ENCODE measurements around the gene CACNG8.

CACNG8 gene

DNA sequence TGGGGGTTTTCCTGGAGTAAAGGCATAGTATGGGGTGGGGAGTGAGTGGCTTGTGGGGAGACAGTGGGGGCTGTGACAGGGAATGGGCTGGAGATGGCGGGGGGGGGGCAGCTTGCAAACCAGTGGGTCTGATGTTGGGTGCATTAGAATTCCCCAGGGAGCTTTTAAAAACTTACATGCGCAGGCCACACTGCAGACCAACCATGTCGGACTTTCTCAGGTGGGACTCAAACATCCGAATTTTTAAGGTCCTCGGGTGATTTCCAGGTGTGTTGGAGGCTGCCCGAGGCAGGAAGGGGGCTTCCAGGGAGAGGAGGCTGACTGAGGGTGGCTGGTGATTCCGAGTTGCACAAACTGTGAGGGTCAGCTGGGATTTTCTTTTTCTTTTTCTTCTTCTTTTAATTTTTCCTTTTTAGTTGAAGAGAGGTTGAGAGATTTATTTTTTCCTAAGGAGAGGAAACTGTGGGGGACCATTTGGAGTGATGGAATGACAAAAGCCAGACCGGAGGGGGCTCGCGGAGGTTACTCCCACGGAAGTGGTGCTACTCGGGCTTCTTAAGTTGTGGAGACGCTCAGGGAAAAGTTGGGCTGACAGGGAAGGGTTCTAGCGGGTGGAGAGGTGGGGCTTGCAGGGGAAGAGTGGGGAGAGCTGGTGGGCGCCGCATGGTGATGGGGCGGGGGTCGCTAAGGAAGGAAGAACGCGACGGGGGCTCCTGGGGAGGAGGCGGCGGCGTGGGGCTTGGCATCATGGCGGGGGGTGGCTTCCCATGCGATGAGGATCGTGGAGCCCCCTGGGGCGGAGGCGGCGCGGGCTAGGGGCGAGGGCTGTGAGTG, 997 bp upstream of the CACNG8 start:
- DNase-seq (ENCODE audit: low read depth) = no peak

DNA sequence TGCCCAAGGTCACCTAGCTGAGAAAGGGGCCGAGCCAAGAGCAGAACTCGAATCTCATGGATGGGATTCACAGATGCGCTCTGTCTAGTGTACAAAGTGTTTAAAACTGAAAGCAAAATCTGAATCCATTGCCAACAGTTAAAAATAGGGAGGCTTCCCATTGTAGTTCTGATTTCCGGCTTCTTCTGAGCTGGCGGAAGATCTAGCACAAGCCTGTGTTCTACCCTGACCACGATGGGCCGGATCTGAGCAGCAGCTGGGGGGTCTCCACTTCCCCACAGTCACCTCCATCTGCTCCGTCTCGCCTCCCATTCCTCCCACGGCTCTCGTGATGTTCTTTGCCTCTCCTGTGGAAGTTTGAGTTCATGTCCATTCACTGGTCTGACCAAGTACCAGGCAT, 2.4 kb downstream of the CACNG8 start:
- no peak for DNase-seq (ENCODE audit: low read depth)

DNA sequence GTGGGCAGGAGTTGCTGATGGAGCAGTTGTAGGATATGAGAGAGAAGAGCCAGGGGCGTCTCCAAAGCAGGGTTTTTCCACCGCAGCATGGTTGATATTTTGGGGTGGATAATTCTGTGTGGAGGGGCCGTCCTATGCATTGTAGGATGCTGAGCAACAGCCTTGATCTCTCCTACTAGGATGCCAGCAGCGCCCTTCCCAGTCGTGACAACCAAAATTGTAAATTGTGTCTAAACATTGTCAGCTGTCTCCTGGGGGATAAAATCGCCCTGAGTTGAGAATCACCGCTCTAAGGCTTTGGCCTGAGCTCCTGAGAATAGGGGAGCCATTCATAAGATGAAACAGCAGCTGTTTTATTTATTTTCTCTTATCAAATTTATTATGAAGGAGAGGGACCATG, 4.2 kb downstream of the CACNG8 start:
- no peak for DNase-seq (ENCODE audit: low read depth)

DNA sequence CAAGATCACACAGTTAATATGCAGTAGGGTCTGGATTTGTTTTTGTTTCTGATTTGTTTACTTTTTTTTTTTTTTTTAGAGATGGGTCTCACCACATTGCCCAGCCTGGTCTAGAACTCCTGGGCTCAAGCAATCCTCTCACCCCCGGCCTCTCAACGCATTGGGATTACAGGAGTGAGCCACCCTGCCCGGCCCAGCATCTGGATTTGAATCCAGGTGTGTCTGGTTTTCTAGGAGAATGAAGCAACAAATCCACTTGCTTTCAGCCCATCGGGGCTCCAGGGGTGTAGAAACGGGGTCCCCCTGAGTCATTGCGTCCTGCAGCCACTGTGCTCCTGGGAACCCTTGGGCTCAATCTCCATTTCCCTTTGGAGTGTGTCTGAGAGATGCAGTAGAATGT, 6.6 kb downstream of the CACNG8 start:
- DNase-seq (ENCODE audit: low read depth) = no peak

DNA sequence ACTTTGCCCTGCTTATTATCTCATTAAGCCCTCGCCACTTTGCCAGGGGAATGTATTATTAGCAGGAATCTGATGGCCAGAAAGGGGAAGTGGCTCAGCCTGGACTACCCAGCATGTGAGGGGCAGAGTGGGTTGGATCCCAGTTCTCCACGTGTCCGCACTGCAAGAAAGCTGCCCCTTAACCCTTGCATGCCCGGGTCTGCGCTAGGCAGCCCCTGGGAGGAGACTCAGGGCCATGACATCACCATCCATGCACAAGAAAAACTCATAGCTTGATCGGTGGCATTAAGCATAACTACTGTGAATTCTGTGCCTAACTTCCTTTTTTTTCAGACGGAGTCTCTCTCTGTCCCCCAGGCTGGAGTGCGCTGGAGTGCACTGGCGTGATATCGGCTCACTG, 8.9 kb downstream of the CACNG8 start:
- DNase-seq (ENCODE audit: low read depth) = no peak

DNA sequence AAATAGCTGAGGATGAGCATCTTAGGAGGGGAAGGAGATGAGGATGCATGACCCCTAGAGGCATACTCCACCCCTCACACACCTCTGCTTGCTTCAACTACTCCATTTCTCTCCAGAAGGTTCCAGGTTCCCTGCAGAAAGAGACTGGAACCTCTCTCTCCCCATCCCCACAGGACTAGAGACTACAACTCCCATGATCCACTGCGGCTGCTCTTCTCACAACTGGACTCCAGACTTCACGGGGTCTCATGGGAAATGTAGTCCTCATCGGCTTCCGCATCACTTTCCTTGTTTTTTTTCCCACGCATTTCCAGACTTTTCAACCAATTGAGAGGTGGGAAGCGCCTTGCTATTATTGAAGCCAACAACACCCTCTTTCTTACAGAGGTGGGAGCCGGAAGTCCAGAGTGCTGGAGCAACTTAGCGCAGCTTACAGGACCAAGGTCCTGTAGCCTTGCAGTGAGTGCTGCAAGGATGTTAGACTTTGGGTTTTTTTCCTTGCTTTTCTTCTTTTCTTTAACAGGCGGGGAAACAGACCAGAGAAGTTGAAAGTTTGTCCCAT, 14.8 kb downstream of the CACNG8 start:
- peak; percentile 48 for DNase-seq (ENCODE audit: low read depth)

DNA sequence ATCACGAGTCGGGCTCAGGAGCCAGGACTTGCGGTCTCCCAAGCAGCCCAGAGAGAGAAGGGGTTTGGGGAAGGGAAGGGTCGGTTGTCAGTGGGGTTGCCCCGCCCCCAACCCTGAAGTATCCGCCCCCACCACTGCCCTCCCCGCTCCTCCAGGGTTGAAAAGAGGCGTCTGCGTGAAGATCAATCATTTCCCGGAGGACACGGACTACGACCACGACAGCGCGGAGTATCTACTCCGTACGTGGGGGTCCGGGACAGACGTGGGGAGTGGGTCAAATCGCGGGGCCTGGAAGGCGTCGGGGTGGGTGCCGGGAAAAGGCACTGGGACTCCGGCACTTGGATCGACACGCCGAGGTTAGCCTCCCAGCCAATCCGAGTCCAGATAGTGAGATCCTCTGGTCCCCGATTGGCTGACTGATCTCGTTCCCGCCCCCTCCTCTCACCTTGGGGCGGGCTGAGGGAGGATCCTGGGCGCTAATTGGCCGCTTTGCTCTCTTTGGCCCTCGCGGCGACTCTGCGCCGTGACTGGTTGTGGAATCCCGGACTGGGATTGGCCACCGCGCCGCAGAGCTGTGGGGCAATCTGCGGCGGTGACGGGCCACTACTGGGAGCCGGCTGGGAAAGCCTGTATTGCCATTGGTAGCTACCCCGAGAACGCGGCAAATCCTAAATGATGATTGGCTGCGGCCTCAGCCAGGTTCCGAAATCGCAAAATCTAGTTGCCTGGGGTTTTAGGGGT, 15.4 kb downstream of the CACNG8 start:
- DNase-seq (ENCODE audit: low read depth) = no peak

DNA sequence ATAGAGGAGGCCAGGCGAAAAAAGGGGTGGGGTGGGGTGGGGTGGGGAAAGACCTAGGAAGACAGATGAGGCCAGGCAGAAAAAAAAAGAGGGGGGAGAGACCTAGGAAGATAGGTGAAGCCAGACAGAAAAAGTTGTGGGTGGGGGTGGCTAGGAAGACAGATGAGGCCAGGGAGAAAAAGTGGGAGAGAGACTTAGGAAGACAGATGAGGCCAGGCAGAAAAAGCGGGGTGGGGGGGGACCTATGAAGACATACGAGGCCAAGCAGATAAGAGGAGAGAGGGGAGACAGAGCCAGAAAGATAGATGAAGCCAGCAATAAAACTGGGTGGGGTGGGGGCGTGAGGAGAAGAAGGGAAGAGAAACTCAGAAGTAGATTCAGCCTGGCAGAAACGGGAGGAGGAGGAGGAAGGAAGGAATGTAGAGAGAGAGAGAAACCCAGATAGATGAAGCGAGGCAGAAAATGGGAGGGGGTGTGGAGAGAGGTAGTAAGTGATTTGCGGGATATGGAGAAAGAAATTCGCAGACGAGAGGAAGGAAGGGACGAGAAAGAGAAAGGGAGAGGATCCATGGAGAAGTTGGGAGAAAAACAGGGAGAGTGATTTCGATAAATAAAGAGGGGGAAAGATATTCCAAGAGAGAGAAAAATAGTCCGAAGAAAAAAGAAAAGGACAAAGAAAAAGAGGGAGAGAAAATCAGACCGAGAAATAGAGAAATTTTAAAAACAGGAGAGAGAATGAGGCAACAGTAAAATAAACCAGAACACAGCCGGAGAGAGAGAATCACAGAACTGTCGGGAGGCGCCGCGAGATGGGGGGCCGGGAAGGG, 16.5 kb downstream of the CACNG8 start:
- DNase-seq (ENCODE audit: low read depth) = no peak

DNA sequence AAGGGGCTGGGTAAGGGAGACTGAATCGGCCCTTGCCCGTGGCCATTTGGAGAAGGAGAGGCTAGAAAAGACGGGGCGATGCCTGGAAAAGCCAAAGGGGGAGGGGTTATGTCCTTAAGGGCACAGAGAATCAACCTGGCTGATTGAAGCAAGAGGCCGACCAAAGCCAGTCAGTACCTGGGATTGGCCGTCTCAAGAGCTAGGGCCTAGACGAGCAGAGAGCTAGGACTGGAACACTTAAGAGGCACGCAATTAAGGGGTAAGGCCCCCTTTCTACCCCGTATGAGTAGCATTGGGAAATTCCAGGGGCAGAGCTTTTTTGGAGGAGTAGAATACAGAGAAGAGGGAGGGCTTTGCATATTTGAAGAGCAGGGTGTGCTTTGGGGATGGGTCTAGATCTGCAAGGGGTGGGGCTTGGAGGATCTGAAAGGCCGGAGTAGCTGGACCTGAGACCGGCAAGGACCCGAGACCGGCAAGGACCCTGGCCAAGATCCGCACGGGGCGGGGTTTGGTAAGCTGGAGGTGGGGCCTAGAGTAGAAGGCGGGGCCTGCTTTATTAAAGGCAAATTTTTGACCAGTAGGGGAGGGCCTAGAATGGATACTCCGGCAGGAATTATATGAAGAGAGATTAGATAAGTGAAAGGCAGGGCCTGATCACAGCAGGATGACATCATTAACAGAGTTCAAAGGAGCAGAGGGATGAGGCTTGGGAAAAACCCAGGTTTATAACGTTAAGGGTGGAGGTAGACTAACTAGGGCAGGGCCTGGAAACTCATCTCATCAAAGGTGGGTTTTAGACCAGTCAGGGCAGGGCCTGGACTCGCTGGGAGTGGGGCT, 18.0 kb downstream of the CACNG8 start:
- DNase-seq (ENCODE audit: low read depth) = no peak

DNA sequence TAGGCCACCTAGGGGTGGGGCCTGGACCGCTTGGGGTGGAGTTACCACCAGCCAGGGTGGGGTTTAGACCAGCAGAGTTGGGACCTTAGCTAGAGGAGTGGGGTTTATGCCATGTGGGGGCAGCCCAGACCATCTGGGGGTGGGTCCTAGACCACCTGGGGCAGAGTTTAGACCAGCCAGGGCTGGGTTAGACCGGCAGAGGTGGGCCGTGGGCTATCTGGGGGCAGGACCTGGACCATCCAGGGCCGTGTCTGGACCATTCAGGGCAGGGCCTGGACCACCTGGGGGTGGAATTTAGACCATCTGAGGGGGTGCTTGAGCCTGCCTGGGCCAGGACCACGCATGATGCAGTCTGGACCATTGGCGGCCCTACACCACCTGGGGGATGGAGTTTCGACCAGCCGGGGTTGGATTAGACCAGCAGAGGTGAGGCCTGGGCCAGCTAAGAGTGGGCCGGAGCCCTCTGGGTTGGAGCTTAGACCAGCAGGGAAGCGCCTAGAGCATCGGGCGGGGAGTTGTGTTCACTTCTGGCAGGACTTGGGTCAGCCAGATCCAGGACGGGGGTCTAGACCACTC, 18.7 kb downstream of the CACNG8 start:
- DNase-seq (ENCODE audit: low read depth) = no peak

DNA sequence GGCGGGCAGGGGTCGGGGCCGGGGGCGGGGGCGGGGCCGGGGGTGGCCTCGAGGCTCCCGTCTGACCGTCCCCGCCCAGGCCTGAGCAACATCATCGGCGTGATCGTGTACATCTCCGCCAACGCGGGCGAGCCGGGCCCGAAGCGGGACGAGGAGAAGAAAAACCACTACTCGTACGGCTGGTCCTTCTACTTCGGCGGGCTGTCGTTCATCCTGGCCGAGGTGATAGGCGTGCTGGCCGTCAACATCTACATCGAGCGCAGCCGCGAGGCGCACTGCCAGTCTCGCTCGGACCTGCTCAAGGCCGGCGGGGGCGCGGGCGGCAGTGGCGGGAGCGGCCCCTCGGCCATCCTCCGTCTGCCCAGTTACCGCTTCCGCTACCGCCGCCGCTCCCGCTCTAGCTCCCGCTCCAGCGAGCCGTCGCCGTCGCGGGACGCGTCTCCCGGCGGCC, 19.3 kb downstream of the CACNG8 start:
- DNase-seq (ENCODE audit: low read depth) = no peak

DNA sequence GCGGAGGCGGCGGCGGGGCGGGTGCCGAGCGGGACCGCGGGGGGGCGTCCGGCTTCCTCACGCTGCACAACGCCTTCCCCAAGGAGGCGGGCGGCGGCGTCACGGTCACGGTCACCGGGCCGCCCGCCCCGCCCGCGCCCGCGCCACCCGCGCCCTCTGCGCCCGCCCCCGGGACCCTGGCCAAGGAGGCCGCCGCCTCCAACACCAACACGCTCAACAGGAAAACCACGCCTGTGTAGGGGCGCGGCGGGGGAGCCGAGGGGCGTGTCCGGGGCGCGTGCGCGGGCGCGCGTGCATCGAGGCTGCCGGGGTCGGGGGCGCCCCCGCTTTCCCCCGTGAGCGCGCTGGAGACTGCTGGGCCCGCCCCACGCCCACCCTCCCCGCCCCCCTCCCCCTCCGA, 19.9 kb downstream of the CACNG8 start:
- DNase-seq (ENCODE audit: low read depth) = no peak

DNA sequence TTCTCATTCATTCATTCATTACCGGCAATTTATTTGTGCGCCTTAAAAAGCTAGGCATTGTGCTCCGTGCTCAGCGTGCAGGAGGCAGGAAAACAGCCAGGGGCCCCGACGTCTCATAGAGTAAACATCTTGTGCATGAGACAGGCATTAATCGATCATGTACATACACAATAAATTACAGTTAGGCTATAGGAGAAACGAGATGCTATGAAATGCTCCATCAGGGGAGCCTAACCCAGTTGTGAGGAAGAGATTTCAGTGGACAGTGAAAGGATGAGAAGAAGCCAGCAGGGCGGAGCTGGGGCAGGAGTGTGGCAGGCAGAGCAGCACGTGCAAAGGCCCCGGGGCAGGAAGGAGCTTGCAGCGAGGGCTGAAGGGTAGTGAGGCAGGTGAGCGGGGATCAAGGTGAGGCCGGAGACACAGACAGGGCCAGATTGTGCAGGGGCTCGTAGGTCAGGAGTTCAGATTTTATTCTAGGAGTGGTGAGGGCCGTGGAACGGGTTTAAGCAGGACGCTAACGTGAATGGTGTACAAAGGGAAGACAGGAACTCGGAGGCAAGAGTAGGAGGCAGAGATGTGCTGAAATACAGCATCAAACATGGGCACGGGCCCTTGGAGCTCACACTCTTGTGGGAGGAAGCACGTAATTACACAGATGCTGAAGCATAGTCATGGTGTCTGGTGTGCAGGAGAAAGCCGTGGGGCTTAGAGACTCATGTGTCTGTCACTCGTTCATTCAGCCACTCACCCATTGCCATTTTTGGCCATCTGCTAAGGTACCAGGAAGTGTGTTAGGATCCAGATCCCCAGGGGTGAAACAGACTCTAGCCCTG, 20.9 kb downstream of the CACNG8 start:
- no peak for DNase-seq (ENCODE audit: low read depth)

DNA sequence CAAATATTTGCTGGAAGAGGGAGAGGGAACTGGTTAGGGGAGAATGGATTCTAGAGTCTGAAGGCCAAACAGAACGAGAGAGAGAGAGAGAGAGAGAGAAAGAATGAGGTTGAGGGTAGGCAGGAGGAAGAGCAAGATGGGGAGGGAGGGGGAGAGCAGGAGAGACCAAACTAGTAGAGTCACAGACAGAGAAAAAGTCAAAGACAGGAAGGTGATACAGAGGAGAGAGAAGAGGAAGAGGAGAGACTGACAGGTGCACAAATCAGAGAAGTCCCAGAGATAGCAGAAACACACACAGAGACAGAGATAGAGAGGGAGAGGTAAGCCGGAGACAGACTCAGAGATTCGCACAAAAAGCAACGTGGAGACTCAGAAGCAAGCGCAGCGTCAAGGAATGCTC, 23.1 kb downstream of the CACNG8 start:
- DNase-seq (ENCODE audit: low read depth) = no peak

DNA sequence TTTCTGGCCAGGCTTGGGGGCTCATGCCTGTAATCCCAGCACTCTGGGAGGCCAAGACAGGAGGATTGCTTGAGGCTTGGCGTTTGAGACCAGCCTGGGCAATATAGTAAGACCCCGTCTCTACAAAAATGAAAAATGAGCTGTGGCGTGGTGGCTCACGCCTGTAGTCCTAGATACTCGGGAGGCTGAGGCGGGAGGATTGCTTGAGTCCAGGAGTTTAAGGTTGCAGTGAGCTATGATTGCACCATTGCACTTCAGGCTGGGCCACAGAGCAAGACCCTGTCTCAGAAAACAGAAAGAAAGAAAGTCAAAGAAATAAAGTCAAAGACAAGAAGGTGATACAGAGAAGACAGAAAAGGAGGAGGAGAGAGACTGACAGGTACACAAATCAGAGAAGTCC, 26.2 kb downstream of the CACNG8 start:
- DNase-seq (ENCODE audit: low read depth) = no peak

DNA sequence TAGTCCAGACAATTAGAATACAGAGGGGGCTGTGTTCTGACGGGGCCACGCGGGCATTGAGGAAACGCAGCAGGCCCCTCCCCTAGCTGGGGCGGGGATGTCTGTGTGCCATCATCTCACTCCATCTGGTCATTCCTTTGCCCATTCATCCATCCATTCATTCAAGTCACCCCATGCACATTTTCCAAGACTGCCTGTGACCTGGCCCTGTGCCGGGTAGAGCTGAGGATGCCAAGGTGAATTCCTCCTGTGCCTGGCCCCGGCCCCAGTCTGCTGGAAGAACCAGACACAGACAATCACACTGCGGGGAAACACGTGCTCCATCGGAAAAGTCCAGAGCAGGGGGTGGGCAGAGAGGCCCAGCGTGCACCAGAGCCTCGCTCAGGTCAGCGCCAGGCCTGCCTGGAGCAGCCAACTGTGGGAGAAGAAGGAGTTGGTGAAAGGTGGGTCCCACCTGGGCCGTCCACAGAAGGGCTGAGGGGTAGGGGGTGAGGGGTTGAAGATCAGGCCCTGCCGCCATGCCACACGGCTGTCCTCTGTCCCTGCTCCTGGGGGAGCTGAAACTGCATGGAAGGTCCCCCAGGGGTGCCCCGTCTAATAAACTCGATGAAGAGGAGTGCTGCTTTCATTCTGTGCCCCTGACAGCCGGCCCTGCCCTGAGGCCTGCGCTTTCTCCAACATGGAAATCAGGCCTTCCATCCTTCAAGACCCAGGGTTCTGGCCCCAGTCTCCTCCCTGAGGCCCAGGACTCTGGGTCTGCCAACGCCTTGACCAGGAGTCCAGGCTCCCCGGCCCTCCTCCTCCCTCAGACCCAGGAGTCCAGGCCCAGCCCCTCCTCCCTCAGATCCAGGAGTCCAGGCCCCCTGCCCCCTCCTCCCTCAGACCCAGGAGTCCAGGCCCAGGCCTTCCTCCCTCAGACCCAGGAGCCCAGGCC, 27.1 kb downstream of the CACNG8 start:
- DNase-seq (ENCODE audit: low read depth) = no peak

DNA sequence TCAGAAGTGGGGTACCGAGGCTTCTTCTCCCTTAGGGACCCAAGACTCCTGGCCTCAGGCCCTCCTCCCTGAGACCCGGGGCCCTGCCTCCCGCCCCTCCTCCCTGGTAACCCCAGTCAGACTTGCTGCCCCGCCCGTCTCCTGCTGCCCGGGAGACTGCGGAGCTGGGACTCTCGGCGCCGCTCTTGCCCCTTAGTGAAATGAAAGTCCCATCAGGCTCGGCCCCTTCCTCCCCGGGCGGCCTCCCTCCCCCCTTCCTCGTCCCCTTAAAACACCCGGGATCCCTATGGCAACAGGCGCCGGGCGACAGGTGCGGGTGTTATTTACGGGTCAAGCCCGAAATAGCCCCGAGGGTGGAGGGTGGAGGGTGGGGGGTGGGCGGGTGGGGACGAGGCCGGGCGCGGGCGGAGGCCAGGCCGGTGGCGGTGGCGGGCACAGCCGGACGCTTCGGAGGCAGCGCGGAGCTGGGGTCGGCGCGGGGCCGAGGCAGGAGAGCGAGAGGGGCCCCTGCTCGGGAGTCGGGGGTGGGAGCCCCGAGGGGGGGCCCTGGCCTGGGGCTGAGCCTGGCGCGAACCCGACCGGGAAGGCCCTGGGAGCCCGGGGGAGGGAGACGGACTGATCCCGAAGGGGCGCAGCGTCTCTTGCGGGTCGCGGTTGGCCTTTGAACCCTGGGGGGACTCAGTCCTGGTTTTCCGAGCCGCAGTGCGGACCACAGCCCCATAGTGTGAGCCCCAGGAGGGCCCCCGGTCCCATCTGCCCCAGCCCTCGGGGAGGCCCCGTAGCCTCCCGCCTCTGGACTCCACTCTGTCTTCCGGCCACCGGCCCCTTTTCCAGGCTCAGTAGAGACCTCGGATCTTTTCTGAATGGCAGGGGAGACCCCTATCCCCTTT, 28.7 kb downstream of the CACNG8 start, which contains the start of gene CACNG6:
CACNG6 (plus strand) TSS at position 414 of the 890 bp plus-strand sequence. CDS start 1,241 bp downstream, outside the sequence.
- no peak for DNase-seq (ENCODE audit: low read depth)

DNA sequence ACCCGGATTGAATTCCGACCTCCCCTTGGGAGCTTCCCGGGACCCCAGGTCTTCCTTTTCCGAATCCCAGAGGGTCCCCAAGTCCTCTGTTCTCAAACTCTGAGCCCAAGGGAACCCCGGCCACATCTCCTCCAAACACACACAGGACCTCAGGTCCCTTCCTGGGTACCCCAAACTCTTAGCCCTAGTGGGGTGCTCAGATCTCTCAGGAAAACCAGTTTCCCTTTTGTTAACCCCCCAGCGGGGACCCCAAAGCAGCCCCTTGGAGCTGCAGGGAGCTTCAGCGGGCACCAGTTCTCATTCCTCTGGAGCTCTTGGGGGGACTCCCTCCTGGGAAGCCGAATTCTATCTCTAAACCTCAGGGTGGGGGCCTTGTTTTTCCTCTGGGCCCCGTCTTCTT, 29.5 kb downstream of the CACNG8 start:
- no peak for DNase-seq (ENCODE audit: low read depth)
